ENCODE data around the gene GNAZ. TPM values are rescaled to one million over a fixed set of nuclear protein-coding genes. Genes with fewer than 3 reads are reported as not detected.

GNAZ gene
- total and polyA plus RNA-seq, 2 of the 8 experiments (the other 6 are each of a cell fraction or from before 2014, with no cell fraction given), result 6.6 to 9.6 TPM

- Histone ChIP-seq H4K91ac (replicated peaks; ENCODE audit: insufficient read length, low read length) (no peak overlapping the region), H3K9me3 (ENCODE audit: insufficient read depth in 2 of 2, low read depth in 1 of 2, low read length in 1 of 2) (no peaks in the 10 kb centered on the region), H4K8ac (ENCODE audit: extremely low read depth, insufficient read depth, low read length) (no peak overlapping the region), H3K56ac (replicated peaks; ENCODE audit: insufficient read length, low read depth, low read length) (no peak overlapping the region), H2BK120ac (replicated peaks; ENCODE audit: low read depth, low read length) (no peak overlapping the region), H3K4ac (replicated peaks; ENCODE audit: insufficient read length, low read depth, low read length) (no peak overlapping the region), H3K14ac (ENCODE audit: insufficient read length) (no peak overlapping the region), H4K5ac (ENCODE audit: insufficient read length, low read depth, low read length) (no peak overlapping the region), H2BK20ac (ENCODE audit: low read length) (0 out of 2 replicates have a peak overlapping the region, but pooled peaks have one; percentile 72), H2AFZ (ENCODE audit: low read length) (no peak overlapping the region), H2BK5ac (ENCODE audit: low read depth, low read length) (no peak overlapping the region), H3K27me3 (replicated peaks in 1 of 4; ENCODE audit: control insufficient read depth in 3 of 4, extremely low read depth in 1 of 4, insufficient read depth in 3 of 4, low read length in 3 of 4) (peaks cover 0 to 14% (median 7%) of the 10 kb centered on the region in 4 experiments; a peak in 4 of 7 replicates), H4K20me1 (replicated peaks in 1 of 2; ENCODE audit: control insufficient read depth in 1 of 2, insufficient read depth in 2 of 2, low read length in 2 of 2) (no peaks in the 10 kb centered on the region), H2AK5ac (ENCODE audit: low read depth, low read length) (no peak overlapping the region), H3K4me1 (replicated peaks in 1 of 4; ENCODE audit: control insufficient read depth in 3 of 4, insufficient read depth in 4 of 4, low read length in 3 of 4) (peaks cover 0 to 27% (median 11%) of the 10 kb centered on the region in 4 experiments; a peak in 5 of 7 replicates), H3K23me2 (ENCODE audit: low read depth, low read length) (peaks cover 6% of the 10 kb centered on the region; the same call in 1 of the 2 replicates), H3K18ac (ENCODE audit: extremely low read depth, low read length) (peak overlapping the region; percentile 24; the same call in 1 of the 2 replicates), H3K79me1 (ENCODE audit: low read depth, low read length) (no peaks in the 10 kb centered on the region), H3K9ac (replicated peaks in 1 of 4; ENCODE audit: extremely low read depth in 1 of 4, low read depth in 3 of 4, low read length in 3 of 4) (no peak overlapping the region; a peak in 1 of 7 replicates), H3K23ac (ENCODE audit: insufficient read length) (no peak overlapping the region), H3K27ac (ENCODE audit: low read depth, low read length) (no peak overlapping the region), H3K4me2 (ENCODE audit: insufficient read depth in 1 of 2, low read depth in 2 of 2, low read length in 2 of 2) (peak overlapping the region in 1 of 2 experiments; percentile 24; a peak in 1 of 4 replicates), H3K36me3 (ENCODE audit: control insufficient read depth in 2 of 4, insufficient read depth in 4 of 4, low read length in 3 of 4) (no peaks in the 10 kb centered on the region), H3K4me3 (ENCODE audit: extremely low read depth in 1 of 4, insufficient read depth in 2 of 4, low read depth in 3 of 4, low read length in 4 of 4) (no peak overlapping the region), H2BK12ac (ENCODE audit: low read depth, low read length) (peak overlapping the region; percentile 68; the same call in 1 of the 2 replicates), H3K79me2 (ENCODE audit: control insufficient read depth in 1 of 2, insufficient read depth in 2 of 2, low read length in 2 of 2) (no peaks in the 10 kb centered on the region), H2BK15ac (ENCODE audit: low read length) (0 out of 2 replicates have a peak overlapping the region, but pooled peaks have one; percentile 99)
- peak; percentile 45 for FAIRE-seq
- ChIA-PET CTCF (ENCODE audit: partially characterized antibody) (interaction anchor here (0.8 to 3.6 kb wide), 10 partner anchors 12 to 146 kb away, joined by 3 to 16 read pairs (median 5); no protein-coding TSS in a partner anchor), POLR2A (ENCODE audit: partially characterized antibody) (interaction anchor here (1.0 kb wide), 1 partner anchor 30 kb away, joined by 3 read pairs; no protein-coding TSS in a partner anchor)
- TF ChIP-seq GABPA (IDR thresholded peaks at IDR 0.05; ENCODE audit: borderline replicate concordance, insufficient read depth, low read length), result no peak
- no peak for TF ChIP-seq EP300 (IDR thresholded peaks at IDR 0.05; ENCODE audit: borderline replicate concordance in 1 of 2, low read depth in 2 of 2, low read length in 2 of 2)
- no peak for TF ChIP-seq POLR2A (IDR thresholded peaks at IDR 0.05; ENCODE audit: control extremely low read depth in 1 of 2, low read depth in 2 of 2, low read length in 2 of 2)
- TF ChIP-seq NANOG (IDR thresholded peaks at IDR 0.05; ENCODE audit: insufficient read depth, low read depth, low read length, poor library complexity, severe bottlenecking), result peak; percentile 41
- WGBS, 2 experiments (ENCODE audit: extremely low coverage in 1 of 2, insufficient coverage in 1 of 2, insufficient read length in 1 of 2, insufficient replicate concordance in 2 of 2, low coverage in 1 of 2, low lambda C conversion rate in 2 of 2, missing lambda C conversion rate in 1 of 2), result 75% methylated on average over 15 of the region's 15 CpGs; no CpG with 5 or more reads in 1 of the 2 experiments
- DNase-seq (ENCODE audit: low read depth in 1 of 2, low spot score in 2 of 2), result no peak
Observed at GRCh38 chr22:23149743-23150238, 79.5 kb downstream of the GNAZ start.
